Skin epidermis (tissue), 12 donors: Measurements from ENCODE around the gene RASGRP2.

Experiments used
- H3K27ac ChIP-seq, 21 experiments: fragments of 200-600 bp; sonication (generic) in 11 of 21; one replicate each; pipeline ENCODE4 v1.5.0; 2020; ENCODE audit warnings: mild to moderate bottlenecking in 3 of 21, inconsistent platforms in 2 of 21, moderate library complexity in 2 of 21
- H3K4me3 ChIP-seq, 7 experiments: fragments of 200-600 bp; sonication (generic) in 2 of 7; one replicate each; pipeline ENCODE4 v1.5.0; 2020; ENCODE audit warnings: inconsistent platforms in 2 of 7, mild to moderate bottlenecking in 2 of 7, moderate library complexity in 1 of 7

RASGRP2 gene

DNA sequence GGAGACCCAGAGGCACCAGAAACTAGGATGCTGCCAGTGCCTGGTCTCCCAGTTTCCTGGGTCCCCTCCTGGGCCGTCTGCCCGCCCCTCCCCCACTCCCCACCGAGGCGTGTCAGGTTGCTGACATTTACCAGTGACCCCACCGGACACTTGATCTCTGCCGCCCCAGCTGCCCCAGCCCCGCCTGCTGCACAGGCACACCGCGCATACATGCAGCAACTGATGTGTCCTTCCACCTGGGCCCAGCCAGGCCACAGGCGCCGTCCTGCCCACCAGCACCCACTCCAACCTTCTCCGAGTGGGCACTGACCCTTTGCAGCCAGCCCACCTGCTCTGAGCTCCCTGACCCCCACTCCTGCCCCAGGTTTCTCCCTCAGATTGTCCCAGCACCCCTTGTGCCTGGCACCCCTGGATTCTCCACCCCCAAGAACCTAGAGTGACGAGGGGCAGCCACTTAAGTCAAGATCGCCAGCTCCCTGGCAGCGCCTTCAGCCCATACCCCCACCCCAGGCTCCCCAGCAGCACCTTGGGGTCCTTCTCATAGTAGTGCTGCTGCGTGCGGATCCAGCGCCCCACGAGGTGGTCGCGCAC is 15.3 kb upstream of the RASGRP2 start:
- peak overlapping the region in 9 of 21 experiments; percentile 3 to 49 (median 18) for H3K27ac ChIP-seq
- H3K4me3 ChIP-seq, result no peak overlapping the region

DNA sequence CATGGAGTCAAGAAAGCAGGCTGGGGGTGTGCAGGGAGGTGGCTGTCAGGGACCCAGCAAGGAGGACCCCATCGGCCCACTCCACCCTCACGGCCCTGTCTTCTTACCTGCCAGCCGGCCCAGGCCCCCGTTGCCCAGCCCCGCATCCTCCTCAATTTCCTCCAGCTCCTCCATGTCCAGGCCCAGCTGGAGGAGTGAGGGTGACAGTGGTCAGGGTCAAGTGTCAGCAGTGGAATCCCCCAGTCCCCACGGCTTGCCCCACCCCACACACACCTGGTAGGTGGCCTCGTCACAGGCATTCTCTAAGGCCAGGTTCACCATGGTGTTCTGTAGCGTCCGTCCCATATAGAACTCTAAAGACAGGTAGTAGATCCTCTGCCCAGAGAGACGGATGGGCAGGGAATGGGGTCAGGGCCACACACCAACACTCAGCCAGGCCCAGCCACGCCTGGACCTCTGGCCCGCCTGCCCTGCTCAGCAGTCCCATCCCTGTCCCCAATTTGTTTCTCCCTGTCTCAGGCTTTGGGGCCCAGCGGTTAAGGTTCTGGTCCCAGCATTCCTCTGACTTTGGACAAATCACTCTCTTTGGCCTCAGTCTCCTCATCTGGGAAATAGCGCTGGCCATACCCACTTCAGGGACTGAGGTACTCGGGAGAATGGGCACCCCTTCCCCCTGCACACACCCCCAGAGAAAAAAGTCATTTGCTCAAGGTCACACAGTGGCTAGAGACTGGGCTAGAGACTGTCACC is 14.6 kb upstream of the RASGRP2 start:
- Histone ChIP-seq H3K27ac (peak overlapping the region in 1 of 21 experiments; percentile 31), H3K4me3 (no peak overlapping the region)

DNA sequence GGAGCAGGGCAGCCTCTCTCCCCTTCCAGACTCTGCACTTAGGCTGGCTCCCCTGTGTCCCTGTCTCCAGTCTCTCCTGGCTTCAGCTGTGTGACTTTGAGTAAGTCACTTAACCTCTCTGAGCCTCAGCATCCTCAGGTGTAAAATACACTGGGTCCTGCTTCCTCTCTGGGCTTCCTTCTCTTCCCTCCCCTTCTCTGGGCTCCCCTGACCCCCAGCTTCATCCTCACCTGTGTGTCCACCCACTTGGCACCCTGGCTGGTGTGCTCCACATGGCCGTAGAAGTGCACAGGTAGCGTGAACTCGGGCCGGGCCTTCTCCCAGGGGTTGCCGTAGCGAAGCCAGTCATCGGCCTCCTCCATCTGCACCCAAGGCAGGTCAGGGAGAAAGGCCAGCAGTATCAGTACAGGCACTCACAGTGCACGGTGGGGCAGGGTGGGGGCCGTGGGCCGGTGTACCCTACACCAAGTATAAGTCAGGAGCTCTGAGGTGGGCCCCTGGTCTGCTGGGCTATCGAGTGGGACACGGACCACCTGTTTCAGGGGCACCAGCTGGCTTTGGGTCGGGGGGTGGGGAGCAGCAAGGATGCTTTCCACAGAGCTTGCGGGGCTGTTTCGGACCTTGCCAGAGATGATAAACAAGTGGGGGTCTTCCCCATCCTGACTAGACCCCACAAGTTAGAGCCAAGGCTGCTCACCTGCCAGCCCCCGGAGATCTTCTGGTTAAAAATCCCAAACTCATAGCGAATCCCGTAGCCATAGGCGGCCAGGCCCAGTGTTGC is 13.8 kb upstream of the RASGRP2 start:
- Histone ChIP-seq H3K27ac (no peak overlapping the region), H3K4me3 (no peak overlapping the region)

GRCh38 chr11:64755681-64756361 is 11.9 kb upstream of the RASGRP2 start:
- no peak overlapping the region for H3K27ac ChIP-seq
- H3K4me3 ChIP-seq, result no peak overlapping the region

DNA sequence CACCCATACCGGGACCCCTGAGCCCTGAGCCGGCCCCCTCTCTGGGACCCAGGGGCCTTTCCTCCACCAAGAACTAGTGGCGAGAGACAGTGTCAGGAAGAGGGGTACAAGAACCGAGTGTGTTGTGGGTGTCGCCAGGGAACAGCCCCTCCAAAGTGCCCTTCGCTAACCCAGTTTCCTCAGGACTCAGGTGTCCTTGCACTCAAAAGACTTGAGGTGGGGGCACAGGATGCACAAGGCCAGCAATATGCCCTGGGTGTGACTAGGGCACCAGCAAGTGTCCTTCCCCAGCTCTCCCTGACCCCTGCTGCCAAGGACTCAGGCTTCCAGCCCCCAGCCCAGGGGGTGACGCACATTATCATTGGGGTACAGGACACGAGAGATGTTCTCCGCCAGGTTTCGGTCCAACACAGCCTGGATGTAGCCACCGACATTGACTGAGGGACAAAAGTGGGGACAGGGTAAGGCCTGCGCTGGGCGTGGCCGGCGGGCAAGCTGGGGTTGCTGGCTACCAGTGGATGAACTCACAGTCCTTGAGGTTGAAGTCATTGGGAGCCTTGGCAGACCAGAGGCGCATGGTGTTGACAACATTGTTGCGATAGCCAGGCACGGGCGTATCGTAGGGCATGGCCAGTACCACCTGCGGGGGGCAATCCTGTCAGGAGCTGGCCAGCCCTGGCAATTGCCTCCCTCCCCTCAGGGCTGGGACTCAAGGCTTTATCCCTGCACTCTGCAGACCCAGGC is 11.1 kb upstream of the RASGRP2 start:
- no peak overlapping the region for H3K27ac ChIP-seq

GRCh38 chr11:64754124-64754918 is 10.4 kb upstream of the RASGRP2 start:
- no peak overlapping the region for H3K4me3 ChIP-seq
- no peak overlapping the region for H3K27ac ChIP-seq

More for the DNA sequence above, 11.1 kb upstream of the RASGRP2 start:
- no peak overlapping the region for H3K4me3 ChIP-seq

DNA sequence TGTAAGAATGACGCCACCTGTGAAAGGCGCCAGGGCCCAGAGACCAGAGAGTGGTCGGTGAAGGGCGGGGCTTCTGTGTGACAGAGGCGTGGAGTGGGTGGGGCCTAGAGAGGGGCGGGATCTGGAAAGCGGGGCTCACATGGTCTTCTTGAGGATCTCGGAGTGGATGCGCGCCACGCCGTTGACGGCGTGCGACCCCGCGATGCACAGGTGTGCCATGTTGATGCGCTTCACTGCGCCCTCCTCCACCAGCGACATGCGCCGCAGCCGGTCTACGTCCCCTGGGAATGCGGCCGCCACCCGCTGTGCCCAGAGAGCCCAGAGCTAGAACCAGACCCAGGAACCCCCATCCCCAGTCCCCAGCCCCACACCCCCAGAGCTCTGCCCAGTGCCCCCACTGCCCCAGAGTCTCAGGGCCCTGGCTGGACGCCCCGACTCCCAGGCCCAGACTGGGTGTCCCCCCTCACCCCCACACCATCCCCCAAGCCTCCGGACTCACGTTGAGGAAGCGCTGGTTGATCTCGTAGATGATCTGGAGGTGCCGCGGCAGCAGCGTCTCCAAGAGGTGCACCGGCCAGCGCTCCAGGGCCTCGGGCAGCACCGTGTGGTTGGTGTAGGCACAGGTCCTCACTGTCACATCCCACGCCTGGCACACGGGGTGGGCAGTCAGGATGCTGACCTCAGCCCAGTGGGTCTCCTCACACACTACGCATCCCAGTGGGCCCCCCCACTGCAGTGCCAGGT is 9.6 kb upstream of the RASGRP2 start:
- H3K27ac ChIP-seq, result no peak overlapping the region
- H3K4me3 ChIP-seq, result no peak overlapping the region

DNA sequence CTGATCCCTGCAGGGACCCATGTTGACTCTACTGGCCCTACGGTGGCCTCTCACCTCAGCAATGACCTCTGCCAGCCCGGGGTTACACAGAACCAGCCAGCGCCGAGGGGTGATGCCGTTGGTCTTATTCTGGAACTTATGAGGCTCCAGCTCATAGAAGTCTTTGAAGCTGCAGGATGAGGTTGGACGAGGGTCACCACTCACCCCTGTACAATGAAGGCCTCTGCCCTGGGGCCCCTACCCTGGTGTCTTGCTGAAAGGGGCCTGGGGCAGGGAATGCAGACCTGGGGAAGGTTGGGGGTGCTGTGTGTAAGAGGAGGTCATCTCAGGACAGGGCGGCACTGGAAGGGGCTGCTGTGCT is 9.1 kb upstream of the RASGRP2 start:
- H3K27ac ChIP-seq, result no peak overlapping the region
- H3K4me3 ChIP-seq, result no peak overlapping the region

DNA sequence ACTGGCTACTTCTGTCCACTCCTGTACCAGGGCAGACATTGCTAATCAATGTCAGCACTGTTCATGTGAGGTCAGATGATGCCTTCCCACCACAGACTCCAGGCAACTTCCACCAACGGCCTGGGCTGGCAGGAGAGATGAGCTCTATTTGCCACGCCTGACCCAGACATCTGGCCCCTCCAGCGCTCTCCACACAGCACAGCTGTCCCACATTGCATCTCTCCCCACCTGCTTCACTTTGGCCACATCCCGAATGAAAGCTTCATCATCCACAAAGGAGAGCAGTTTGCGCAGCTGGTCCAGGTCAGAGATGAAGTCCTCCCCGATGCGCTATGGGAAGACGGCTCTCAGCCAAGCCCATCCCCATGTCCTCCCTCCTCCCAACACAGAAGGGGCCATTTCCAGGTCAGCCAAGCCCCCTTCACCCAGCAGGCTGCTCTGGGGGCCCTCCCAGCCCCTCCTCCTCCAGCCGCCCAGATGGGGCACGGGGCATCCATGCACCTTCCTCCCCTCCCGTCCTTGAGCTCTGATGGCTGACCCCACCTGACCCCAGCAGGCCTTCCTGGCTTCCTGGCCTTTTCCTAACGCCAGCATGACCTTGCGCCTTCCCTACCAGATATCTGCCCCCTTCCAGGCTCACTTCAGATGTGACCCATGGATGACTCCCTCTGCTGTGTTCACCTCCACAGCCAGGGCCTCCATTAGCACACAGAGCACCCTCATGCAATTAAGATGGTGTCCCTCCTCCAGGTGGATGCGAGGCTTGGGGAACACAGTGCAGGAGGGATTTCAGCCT is 8.4 kb upstream of the RASGRP2 start:
- Histone ChIP-seq H3K4me3 (no peak overlapping the region), H3K27ac (no peak overlapping the region)

- Histone ChIP-seq H3K27ac (no peak overlapping the region), H3K4me3 (no peak overlapping the region)
These were observed 7.6 kb upstream of the RASGRP2 start for GRCh38 chr11:64751580-64751979.

DNA sequence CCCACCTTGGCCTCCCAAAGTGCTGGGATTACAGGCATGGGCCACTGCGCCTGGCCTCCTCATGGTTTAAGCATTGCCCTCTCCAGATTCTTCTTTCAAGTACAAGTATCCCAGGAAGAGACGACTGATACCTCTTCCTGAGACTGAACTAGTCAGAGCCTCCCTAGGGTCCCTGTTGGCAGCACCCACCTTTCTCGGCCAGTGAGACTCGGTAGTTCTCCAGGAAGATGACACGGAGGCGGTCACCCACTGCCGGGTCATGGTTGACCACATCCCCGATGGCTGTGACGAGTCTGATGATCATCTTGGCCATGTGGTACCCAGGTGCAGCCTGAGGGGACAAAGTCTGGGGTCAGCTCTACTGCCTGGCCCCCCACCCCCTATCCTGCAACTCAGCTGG is 7.2 kb upstream of the RASGRP2 start:
- H3K4me3 ChIP-seq, result no peak overlapping the region
- H3K27ac ChIP-seq, result no peak overlapping the region

DNA sequence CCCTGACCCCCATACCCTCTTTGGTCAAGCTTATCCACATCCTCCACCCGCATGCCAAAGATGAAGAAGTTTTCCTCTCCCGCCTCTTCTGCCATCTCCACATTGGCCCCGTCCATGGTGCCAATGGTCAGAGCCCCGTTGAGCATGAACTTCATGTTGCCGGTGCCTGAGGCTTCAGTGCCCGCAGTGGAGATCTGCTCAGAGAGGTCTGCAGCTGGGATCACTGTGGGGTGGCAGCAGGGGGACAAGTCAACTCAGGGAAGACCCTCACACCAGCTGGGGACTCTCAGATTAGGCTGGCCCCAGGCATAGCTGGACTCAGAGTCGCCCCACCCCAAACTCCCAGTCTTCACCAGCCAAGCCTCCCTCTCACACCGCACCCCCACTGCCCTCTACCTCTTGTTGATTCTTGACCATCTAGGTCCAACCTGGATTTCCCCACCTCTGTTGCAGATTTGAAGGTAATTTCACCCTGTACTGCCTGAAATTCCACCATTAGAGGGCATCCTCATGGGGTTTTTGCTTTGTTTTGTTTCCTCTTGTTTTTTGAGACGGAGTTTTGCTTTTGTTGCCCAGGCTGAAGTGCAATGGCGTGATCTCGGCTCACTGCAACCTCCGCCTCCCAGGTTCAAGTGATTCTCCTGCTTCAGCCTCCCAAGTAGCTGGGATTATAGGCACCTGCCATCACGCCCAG is 6.6 kb upstream of the RASGRP2 start:
- Histone ChIP-seq H3K4me3 (no peak overlapping the region), H3K27ac (no peak overlapping the region)

DNA sequence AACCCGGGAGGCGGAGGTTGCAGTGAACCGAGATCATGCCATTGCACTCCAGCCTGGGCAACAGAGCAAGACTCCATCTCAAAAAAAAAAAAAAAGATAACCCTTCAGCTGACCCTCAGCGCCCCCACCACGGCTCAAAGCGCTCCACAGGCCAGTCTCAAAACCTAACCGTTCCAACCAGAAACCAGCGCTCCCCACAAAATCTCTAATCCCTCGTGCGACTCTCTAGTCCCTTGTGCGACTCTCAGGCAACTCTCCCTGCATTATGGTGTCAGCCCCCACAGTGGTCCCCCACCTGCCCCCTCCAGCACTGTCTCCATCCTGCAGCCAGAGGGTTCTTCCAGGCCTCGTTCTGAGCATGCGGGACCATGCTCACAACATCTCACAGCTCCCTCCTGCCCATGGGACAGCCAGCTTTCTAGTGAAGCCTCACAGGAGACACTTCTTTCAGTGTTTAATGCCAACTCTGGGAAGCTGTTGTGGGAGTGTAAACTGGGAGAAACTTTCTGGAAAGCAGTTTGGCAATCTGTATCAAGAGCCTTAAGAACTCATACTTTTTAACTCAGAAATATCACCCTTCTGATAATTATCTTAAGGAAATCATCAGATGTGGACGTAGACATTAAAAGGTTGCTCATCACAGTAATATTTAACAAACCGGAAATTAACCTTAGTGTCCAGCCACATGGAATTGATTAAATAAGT is 4.2 kb upstream of the RASGRP2 start:
- Histone ChIP-seq H3K4me3 (no peak overlapping the region), H3K27ac (peak overlapping the region in 6 of 21 experiments; percentile 15 to 54 (median 40))

- Histone ChIP-seq H3K27ac (peak overlapping the region in 17 of 21 experiments; percentile 19 to 97 (median 84)), H3K4me3 (no peak overlapping the region)
These were observed 2.5 kb upstream of the RASGRP2 start for GRCh38 chr11:64746486-64746885.

DNA sequence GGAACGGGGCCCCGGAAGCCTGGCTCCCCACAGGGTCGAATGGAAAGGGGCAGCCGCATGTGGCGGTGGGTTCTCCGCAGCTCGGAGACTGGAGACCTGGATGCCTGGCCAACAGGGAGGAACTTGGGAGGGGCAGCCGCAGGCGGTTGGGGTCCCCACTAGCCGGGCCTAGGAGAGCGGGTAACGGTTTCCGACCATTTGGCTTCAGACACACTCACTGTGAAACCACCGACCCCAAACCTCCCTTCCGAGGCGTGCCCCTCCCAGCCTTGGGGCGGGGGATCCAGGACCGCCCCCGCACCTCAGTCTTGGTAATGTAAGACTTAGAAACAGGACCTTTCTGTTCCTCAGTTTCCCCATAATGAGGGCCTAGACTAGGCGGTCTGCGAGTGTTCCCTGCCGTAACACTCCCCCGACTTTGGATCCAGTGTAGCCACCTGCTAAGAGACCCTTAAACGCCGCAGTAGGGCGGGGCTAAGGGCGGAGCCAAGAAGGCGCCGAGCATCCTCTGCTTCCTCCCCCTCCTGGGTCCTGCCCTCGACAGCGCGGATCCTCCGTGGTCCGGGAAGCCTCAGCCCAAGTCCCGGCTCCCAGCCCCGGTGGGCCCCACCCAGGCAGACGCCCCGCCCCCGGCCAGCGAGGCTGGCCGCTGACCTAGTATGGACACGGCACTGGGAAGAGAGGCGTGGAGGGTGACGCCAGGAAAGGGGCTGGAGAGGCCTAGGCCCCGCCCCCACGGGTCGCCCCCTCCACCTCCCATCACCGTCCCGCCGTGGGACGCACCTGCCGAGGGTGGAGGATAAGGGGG is 1.8 kb upstream of the RASGRP2 start:
- Histone ChIP-seq H3K4me3 (peak overlapping the region; percentile 19 to 54 (median 36)), H3K27ac (peak overlapping the region; percentile 34 to 97 (median 84))
